Stimulated activated naive CD4-positive, alpha-beta T cell treated with Interleukin-2 at 50 U/mL for 16 hours (primary cell): Measurements from ENCODE around the gene SLC41A3.

Experiments used
- DNase-seq: peaks from one replicate; lab custom pipeline; 2025; lab: John Stamatoyannopoulos, UW

Gene SLC41A3

DNA sequence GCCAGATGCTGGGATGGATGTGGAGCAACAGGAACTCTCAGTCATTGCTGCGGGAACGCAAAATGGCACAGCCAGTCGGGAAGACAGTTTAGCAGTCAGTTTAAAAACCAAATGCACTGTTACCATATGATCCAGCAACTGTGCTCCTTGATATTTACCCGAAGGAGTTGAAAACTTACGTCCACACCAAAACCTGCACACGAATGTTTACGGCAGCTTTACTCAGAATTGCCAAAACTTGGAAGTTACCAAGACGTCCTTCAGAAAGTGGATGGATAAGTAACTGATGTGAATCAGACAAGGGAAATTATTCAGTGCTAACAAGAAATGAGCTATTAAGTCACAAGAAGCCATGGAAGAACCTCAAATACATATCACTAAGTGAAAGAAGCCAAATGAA, 36.1 kb upstream of the SLC41A3 start:
- DNase-seq: no peak

GRCh38 chr3:126119008-126119675, 35.2 kb upstream of the SLC41A3 start:
- DNase-seq: no peak

GRCh38 chr3:126118591-126118990, 34.7 kb upstream of the SLC41A3 start:
- no peak for DNase-seq

- DNase-seq: no peak
Measured at GRCh38 chr3:126117786-126118185, 33.9 kb upstream of the SLC41A3 start.

GRCh38 chr3:126117212-126117611, 33.3 kb upstream of the SLC41A3 start:
- no peak for DNase-seq

- no peak for DNase-seq
Measured at GRCh38 chr3:126116526-126116925, 32.6 kb upstream of the SLC41A3 start.

- no peak for DNase-seq
Measured at GRCh38 chr3:126114443-126115386, 30.8 kb upstream of the SLC41A3 start.

DNA sequence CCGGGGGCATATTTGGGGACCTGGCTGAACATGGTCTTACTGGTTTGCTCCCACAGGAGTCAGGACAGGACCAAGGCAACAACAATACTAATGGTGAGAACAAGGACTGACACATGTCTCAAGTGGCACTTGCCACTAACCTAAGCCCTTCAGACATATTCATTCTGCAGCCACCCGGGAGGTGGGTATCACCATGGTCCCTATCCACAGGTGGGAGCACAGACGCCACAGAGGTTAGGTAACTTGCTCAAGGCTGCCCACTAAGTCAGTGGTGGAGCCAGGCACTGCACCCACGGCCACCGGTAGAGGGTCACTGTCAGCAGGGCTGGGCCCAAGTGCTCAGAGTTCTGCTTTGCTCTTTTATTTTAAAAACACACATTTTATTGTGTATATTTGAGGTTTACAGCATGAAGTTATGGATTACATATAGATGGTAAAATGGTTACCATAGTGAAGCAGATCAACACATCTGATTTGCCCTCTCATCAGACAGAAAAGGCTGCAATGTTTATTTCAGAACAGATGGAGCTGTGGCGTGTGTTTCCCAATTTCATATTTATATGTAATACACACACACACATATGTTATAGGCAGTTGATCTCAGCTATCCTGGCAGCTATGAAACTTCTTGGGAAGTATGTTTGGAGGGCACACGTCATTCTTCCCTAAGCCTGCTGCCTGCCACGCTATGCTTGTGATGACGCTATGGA, 30.0 kb upstream of the SLC41A3 start:
- DNase-seq: no peak

DNA sequence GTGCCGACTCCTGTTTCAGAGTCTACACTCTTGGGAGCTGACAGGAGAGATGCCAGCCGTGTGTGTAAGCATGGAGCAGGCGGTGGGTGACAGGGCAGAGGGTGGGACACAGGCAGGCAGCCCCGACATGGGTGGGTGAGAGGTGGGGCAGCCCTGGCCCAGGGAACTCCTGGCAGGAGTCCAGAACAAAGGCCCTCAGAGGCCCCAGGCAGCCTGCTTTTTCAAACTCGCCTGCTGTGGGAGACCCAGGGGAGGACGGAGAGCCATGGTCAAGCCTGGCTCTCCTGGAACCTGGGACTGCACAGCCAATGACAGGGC, 29.3 kb upstream of the SLC41A3 start:
- no peak for DNase-seq

GRCh38 chr3:126112531-126113237, 28.8 kb upstream of the SLC41A3 start:
- no peak for DNase-seq

DNA sequence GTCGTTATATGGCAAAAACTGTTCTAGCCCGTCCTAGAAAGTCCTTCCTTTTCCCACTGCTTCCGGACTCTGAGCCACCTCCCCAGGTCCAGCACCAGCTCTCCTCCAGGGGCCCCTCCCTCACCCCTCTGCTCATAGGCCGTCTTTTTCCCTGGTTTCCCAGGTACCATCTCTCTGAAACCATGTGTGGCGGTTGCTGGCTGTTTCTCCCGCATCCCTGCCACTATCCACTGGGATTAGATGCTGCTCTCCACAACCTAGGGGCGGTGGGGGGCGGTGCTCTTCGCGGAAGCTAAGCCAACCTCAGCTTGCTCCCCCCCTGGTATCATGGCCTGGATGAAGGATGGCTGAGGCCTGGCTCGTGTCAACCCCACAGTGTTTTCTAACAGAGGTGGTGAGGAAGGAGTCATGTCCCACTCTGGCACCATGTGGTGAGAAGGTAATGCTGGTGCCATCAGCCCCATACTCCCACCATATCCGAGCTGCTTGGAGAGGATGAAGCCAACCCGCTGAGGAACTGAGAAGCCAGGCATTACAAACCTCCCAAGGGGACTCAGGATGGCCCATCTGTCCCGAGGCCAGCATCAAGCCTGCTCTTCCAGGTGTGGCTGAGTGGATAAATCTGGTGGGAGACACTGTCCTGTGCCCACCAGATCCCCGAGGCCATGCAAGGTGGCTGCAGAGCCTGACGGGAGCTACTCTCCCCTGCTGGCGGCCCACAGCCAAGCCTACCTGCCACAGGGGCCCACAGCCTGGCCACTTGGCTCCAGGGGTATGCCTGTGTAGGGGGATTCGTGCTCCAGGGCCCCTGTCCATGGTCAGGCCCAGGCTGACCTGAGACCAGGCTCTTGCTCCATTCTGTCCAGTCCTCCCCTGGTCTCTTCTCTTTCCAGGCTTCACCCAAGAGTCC, 27.9 kb upstream of the SLC41A3 start:
- DNase-seq: no peak

DNA sequence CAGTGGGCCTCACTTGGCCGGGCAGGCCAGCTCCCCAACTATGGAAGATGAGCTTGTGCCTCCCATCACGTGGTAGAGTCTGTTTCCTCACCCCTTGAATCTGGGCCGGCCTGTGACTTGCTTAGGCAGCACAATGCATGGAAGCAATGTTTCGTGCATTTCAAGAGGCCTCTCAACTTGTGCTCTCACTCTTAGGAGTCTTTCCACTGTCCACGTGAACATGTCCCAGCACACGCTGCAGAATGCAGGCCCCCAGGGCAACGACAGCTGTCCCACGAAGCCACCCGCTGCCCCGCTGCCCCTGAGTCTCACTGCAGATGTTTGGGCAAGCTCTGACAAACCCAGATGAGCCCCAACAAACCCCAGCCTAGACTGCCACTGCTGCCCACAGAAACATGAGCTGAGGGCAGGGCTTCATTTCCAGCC, 27.2 kb upstream of the SLC41A3 start:
- DNase-seq: no peak

GRCh38 chr3:126110431-126111125, 26.7 kb upstream of the SLC41A3 start:
- DNase-seq: no peak

- DNase-seq: no peak
Measured at GRCh38 chr3:126109880-126110235, 25.9 kb upstream of the SLC41A3 start.

GRCh38 chr3:126109146-126109879, 25.4 kb upstream of the SLC41A3 start:
- no peak for DNase-seq

GRCh38 chr3:126108676-126109050, 24.7 kb upstream of the SLC41A3 start:
- DNase-seq: no peak

DNA sequence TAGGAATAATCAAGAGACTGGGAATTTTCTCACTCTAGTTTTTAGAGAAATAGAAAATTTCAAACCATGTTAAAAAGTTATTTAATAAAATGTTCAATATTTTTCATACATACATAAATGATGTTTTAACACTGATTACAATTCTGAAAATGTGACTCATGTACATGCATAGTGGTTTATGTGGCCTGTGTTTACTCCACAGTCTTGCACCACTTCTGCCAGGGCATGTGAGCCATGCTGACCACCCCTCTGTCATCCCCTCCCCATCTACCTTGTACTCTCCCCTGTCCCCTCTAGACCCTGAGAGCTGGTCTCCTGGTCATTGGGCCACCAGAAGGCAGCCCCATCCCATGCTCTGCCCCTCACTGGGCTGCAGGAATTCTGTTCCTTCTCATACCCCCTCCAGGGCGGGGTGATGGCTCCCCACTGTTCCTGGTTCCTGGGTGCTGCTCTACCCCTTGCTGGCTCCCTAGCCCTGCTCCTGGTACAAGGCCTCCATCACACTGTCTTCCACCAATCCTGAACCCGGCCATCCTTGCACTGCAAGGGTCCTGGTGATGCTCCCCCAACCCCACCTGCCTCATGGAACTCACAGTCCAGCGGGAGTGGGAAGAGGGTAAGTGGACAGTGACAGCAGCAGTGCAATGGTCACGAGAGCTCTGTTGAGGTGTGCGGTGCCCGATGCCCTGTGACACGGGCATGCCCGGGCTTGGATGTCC, 24.2 kb upstream of the SLC41A3 start:
- DNase-seq: no peak

- DNase-seq: no peak
Measured at GRCh38 chr3:126107203-126107939, 23.4 kb upstream of the SLC41A3 start.
